ENCODE measurements around the gene UBE2L5. TPM values are rescaled to one million over a fixed set of nuclear protein-coding genes. Genes with fewer than 3 reads are reported as not detected.

The UBE2L5 gene
- total and polyA plus RNA-seq, 4 experiments from 2014 or later: not detected

- Histone ChIP-seq H3K9me3 (ENCODE audit: control insufficient read depth in 1 of 2, low read length in 2 of 2) (no peaks in the 10 kb centered on the region), H3K4me3 (ENCODE audit: low read length in 2 of 2) (peak overlapping the region in 1 of 2 donors; percentile 80), H3K27ac (ENCODE audit: low read depth, low read length) (no peak overlapping the region), H3K4me1 (ENCODE audit: insufficient read depth, low read length) (peaks cover 31% of the 10 kb centered on the region), H3K27me3 (ENCODE audit: insufficient read depth, low read length) (no peaks in the 10 kb centered on the region), H3K36me3 (ENCODE audit: insufficient read depth, low read length) (peaks cover 18% of the 10 kb centered on the region)
- ChIA-PET CTCF (ENCODE audit: partially characterized antibody) (interaction anchor here (0.7 to 2.7 kb wide), 4 partner anchors 44 to 334 kb away, joined by 3 to 10 read pairs (median 4); partner anchors contain the start of gene UBE2L5), POLR2A (ENCODE audit: partially characterized antibody) (interaction anchor here (0.9 to 3.4 kb wide), 19 partner anchors 13 to 531 kb away, joined by 3 to 115 read pairs (median 6); partner anchors contain the start of genes KATNAL1, UBE2L5 and USPL1)
- peak in 1 of 5 donors; percentile 12 for DNase-seq
- Mint-ChIP-seq H3K9me3 (peaks cover 0 to 11% (median 0%) of the 10 kb centered on the region in 8 donors), H3K36me3 (peaks cover 13 to 32% of the 10 kb centered on the region in 2 donors), H3K4me1 (peaks cover 14 to 49% (median 22%) of the 10 kb centered on the region in 4 donors), H3K27ac (peak overlapping the region in 6 of 7 donors; percentile 32 to 99 (median 96)), H3K27me3 (peaks cover 2 to 3% of the 10 kb centered on the region in 2 donors), H3K4me3 (peak overlapping the region; percentile 17 to 95 (median 94))
- intact Hi-C loops (cut with micrococcal nuclease): loop anchor here (5.0 kb wide), 2 partner anchors 206 to 696 kb away; partner anchors contain the start of gene HSPH1
Observed at GRCh38 chr13:30466358-30466714, 44.0 kb downstream of the UBE2L5 start.

- no peak overlapping the region for H3K27ac ChIP-seq (ENCODE audit: low read depth, low read length)
Observed at GRCh38 chr13:30466841-30467252, 44.6 kb downstream of the UBE2L5 start.

DNA sequence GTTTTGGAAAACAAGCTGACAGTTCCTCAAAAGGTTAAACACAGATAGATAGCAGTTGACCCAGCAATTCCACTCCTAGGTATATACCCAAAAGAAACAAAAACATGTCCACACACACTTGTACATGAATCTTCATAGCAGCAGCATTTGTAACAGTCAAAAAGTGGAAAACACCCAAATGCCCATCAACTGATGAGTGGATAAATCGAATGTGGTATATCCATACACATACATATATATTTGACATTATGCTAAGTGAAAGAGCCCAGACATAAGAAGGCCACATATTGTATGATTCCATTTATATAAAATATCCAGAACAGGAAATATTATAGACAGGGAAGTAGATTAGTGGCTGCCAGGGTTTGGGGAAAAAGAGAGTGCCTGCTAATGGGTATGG lies 51.4 kb downstream of the UBE2L5 start:
- Mint-ChIP-seq H3K36me3 (no peaks in the 10 kb centered on the region), H3K27me3 (no peaks in the 10 kb centered on the region), H3K9me3 (no peaks in the 10 kb centered on the region), H3K4me1 (no peaks in the 10 kb centered on the region), H3K4me3 (no peak overlapping the region), H3K27ac (no peak overlapping the region)
- DNase-seq: no peak
- no peaks in the 10 kb centered on the region for H3K27me3 ChIP-seq (ENCODE audit: insufficient read depth, low read length)
- no peaks in the 10 kb centered on the region for H3K9me3 ChIP-seq (ENCODE audit: control insufficient read depth in 1 of 2, low read length in 2 of 2)
- no peaks in the 10 kb centered on the region for H3K4me1 ChIP-seq (ENCODE audit: insufficient read depth, low read length)
- ChIA-PET CTCF (ENCODE audit: partially characterized antibody) (no interaction called here), POLR2A (ENCODE audit: partially characterized antibody) (interaction anchor here (0.6 kb wide), 1 partner anchor 262 kb away, joined by 3 read pairs; the partner anchor contains the start of gene ALOX5AP)
- H3K27ac ChIP-seq (ENCODE audit: low read depth, low read length): no peak overlapping the region
- no peak overlapping the region for H3K4me3 ChIP-seq (ENCODE audit: low read length in 2 of 2)
- intact Hi-C loops (cut with micrococcal nuclease): no loop called here
- no peaks in the 10 kb centered on the region for H3K36me3 ChIP-seq (ENCODE audit: insufficient read depth, low read length)

More at GRCh38 chr13:30466841-30467252, 44.6 kb downstream of the UBE2L5 start:
- H3K36me3 ChIP-seq (ENCODE audit: insufficient read depth, low read length): peaks cover 15% of the 10 kb centered on the region
- Mint-ChIP-seq H3K4me3 (peak overlapping the region in 1 of 8 donors; percentile 93), H3K4me1 (peaks cover 10 to 44% (median 20%) of the 10 kb centered on the region in 4 donors), H3K27ac (peak overlapping the region in 2 of 7 donors; percentile 38 to 96), H3K27me3 (peaks cover 2 to 3% of the 10 kb centered on the region in 2 donors), H3K36me3 (peaks cover 8 to 27% of the 10 kb centered on the region in 2 donors), H3K9me3 (peaks cover 0 to 11% (median 0%) of the 10 kb centered on the region in 8 donors)
- no peak overlapping the region for H3K4me3 ChIP-seq (ENCODE audit: low read length in 2 of 2)
- CTCF ChIA-PET (ENCODE audit: partially characterized antibody): interaction anchor here (2.7 kb wide), 1 partner anchor 334 kb away, joined by 10 read pairs; no protein-coding TSS in a partner anchor
- peaks cover 26% of the 10 kb centered on the region for H3K4me1 ChIP-seq (ENCODE audit: insufficient read depth, low read length)
- POLR2A ChIA-PET (ENCODE audit: partially characterized antibody): interaction anchor here (3.4 kb wide), 3 partner anchors 93 to 319 kb away, joined by 27 to 115 read pairs (median 86); partner anchors contain the start of gene USPL1
- no peak for DNase-seq
- H3K27me3 ChIP-seq (ENCODE audit: insufficient read depth, low read length): no peaks in the 10 kb centered on the region
- intact Hi-C loops (cut with micrococcal nuclease): loop anchor here (5.0 kb wide), 2 partner anchors 205 to 695 kb away; partner anchors contain the start of gene HSPH1
- H3K9me3 ChIP-seq (ENCODE audit: control insufficient read depth in 1 of 2, low read length in 2 of 2): no peaks in the 10 kb centered on the region

DNA sequence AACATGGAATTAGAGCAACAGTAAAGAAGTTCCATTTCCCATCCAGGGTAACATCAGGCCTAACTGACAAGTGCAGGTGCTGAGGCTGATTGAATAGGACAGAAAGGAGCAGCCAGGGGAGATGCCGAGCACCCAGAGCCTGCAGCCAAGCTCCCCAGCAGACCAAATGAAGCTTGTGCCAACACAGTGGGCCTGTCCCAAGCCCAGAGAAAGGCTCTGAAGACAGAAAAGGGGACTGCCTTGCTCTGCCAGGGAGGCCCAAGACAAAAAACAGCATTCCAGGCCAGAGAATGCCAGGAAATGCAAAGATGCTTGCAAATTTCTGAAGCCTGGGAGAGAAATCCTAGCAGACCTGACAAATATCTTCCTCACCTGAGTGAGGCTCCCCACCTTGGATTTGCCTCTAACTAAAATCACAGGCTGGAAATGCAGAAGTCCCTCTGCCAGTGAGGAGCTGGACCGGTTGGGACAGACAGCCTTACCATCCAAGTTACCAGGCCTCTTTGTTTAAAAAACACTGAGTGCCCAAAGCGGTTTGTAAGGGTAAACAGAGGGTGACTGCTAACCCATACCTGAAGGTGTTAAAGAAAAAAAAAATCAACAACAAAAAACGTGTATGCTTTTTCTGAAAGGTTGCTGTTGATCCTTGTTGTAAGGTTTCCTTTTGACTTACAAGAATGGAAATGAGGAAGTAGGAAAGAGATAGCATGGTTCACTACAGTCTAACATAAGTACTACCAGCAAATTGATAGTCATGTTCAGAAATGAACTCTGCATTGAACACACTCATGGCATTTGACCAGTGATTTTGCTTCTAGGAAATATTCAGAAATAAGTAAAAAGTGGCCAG lies 55.3 kb downstream of the UBE2L5 start:
- Mint-ChIP-seq H3K27me3 (no peaks in the 10 kb centered on the region), H3K27ac (no peak overlapping the region), H3K4me1 (no peaks in the 10 kb centered on the region), H3K36me3 (no peaks in the 10 kb centered on the region), H3K9me3 (no peaks in the 10 kb centered on the region), H3K4me3 (no peak overlapping the region)
- H3K36me3 ChIP-seq (ENCODE audit: insufficient read depth, low read length): no peaks in the 10 kb centered on the region
- ChIA-PET POLR2A (ENCODE audit: partially characterized antibody) (no interaction called here), CTCF (ENCODE audit: partially characterized antibody) (no interaction called here)
- H3K27me3 ChIP-seq (ENCODE audit: insufficient read depth, low read length): no peaks in the 10 kb centered on the region
- H3K4me3 ChIP-seq (ENCODE audit: low read length in 2 of 2): no peak overlapping the region
- no peaks in the 10 kb centered on the region for H3K9me3 ChIP-seq (ENCODE audit: control insufficient read depth in 1 of 2, low read length in 2 of 2)
- H3K27ac ChIP-seq (ENCODE audit: low read depth, low read length): no peak overlapping the region
- DNase-seq: no peak
- H3K4me1 ChIP-seq (ENCODE audit: insufficient read depth, low read length): no peaks in the 10 kb centered on the region
- intact Hi-C loops (cut with micrococcal nuclease): no loop called here

Other genes with a start within 250 kb of the UBE2L5 start
- 1 to 10 TPM; 4.8 to 6.4 TPM for gene KATNAL1, start 114.9 kb upstream of the UBE2L5 start, total RNA-seq
- 1 to 10 TPM; 1.7 to 4.8 TPM for gene KATNAL1, start 114.9 kb upstream of the UBE2L5 start, polyA plus RNA-seq
- gene HMGB1, start 43.4 kb downstream of the UBE2L5 start, total RNA-seq: 100 to 1,000 TPM; 311 to 331 TPM
- gene HMGB1, start 43.4 kb downstream of the UBE2L5 start, polyA plus RNA-seq: 100 to 1,000 TPM; 564 to 714 TPM
- 10 to 100 TPM; 30.4 to 31.8 TPM for gene USPL1, start 195.4 kb downstream of the UBE2L5 start, total RNA-seq
- gene USPL1, start 195.4 kb downstream of the UBE2L5 start, polyA plus RNA-seq: 10 to 100 TPM; 13.5 to 15.1 TPM